SK-N-SH (cell line): ENCODE results near the gene ELMOD2.

Experiments
- CTCF ChIP-seq: fragments of 200-600 bp; sonication (generic); IDR thresholded peaks from 2 replicates; pipeline ENCODE4 v1.6.1; 2017; ENCODE audit warnings: antibody characterized with exemption, mild to moderate bottlenecking, moderate library complexity
- EZH2phosphoT487 ChIP-seq: fragments of 200-600 bp; sonication (generic); IDR thresholded peaks from 2 replicates; pipeline ENCODE4 v1.6.1; 2017; ENCODE audit warnings: low read depth, mixed run types, mild to moderate bottlenecking, antibody characterized with exemption, moderate library complexity, borderline replicate concordance
- FOSL2 ChIP-seq: IDR thresholded peaks from 2 replicates; pipeline ENCODE4 v1.4.0; 2012; ENCODE audit warnings: low read depth, mild to moderate bottlenecking, moderate library complexity, borderline replicate concordance
- FOXJ3 ChIP-seq: sonication (generic); formaldehyde crosslinking; IDR thresholded peaks from 2 replicates; pipeline ENCODE4 v1.5.1; 2020; ENCODE audit warnings: mild to moderate bottlenecking, missing genetic modification reagents
- FOXM1 ChIP-seq: IDR thresholded peaks from 2 replicates; pipeline ENCODE4 v1.4.0; 2012; ENCODE audit warnings: low read depth, mild to moderate bottlenecking
- MXI1 ChIP-seq: IDR thresholded peaks from 2 replicates; pipeline ENCODE4 v1.6.1; 2012; ENCODE audit warnings: mild to moderate bottlenecking, low read depth, low read length, improper control_type of control experiment
- NRF1 ChIP-seq: IDR thresholded peaks from 2 replicates; pipeline ENCODE4 v1.6.1; 2012; ENCODE audit warnings: low read depth, mild to moderate bottlenecking, low read length
- PBX3 ChIP-seq: IDR thresholded peaks from 2 replicates; pipeline ENCODE4; 2012
- POLR2AphosphoS5 ChIP-seq: IDR thresholded peaks from 2 replicates; pipeline ENCODE4 v1.6.1; 2012; ENCODE audit warnings: low read depth, low read length
- RFX5 ChIP-seq: IDR thresholded peaks from 2 replicates; pipeline ENCODE4 v1.6.1; 2012; ENCODE audit warnings: mild to moderate bottlenecking, improper control_type of control experiment, low read length
- SIN3A ChIP-seq: IDR thresholded peaks from 2 replicates; pipeline ENCODE4 v1.6.1; 2012; ENCODE audit warnings: low read depth, mild to moderate bottlenecking, low read length, moderate library complexity, borderline replicate concordance
- TEAD4 ChIP-seq: IDR thresholded peaks from 2 replicates; pipeline ENCODE4 v1.4.0; 2012; ENCODE audit warnings: mild to moderate bottlenecking, borderline replicate concordance; ENCODE audit not compliant: insufficient read depth
- YY1 ChIP-seq: IDR thresholded peaks from 2 replicates; pipeline ENCODE4 v1.4.0; 2012; ENCODE audit warnings: low read depth, mild to moderate bottlenecking
- TF ChIP-seq, protein P1 (sequence below): IDR thresholded peaks from 2 replicates; pipeline ENCODE4 v1.6.1; 2012; ENCODE audit warnings: mild to moderate bottlenecking, low read depth, low read length, moderate library complexity

DNA sequence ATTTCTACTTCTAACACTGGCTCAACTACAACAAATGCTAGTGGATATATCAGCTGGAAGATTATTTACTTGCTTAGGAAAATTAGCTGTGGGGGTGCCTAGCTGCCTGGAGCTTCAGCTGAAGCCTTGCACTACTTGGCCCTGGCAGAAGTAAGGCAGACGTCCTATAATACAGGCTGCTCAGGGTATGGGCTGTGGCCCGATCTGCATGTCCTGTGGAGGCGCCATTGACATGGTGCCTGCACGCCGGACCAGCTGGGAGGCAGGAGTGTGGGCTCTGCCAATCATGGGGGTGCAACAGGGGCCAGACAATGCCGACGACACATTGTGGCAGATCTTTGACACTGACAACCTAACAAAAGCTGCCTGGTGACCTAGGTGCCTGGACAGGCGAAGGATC, 76.4 kb downstream of the ELMOD2 start:
- TF ChIP-seq CTCF (no peak), NRF1 (no peak), MXI1 (no peak), PBX3 (no peak), RFX5 (no peak), FOXM1 (no peak), FOXJ3 (CRISPR knock-in tag) (no peak), FOSL2 (no peak), TEAD4 (no peak), EZH2phosphoT487 (no peak), SIN3A (no peak), POLR2AphosphoS5 (no peak), YY1 (no peak)
- TF ChIP-seq, protein P1, sequence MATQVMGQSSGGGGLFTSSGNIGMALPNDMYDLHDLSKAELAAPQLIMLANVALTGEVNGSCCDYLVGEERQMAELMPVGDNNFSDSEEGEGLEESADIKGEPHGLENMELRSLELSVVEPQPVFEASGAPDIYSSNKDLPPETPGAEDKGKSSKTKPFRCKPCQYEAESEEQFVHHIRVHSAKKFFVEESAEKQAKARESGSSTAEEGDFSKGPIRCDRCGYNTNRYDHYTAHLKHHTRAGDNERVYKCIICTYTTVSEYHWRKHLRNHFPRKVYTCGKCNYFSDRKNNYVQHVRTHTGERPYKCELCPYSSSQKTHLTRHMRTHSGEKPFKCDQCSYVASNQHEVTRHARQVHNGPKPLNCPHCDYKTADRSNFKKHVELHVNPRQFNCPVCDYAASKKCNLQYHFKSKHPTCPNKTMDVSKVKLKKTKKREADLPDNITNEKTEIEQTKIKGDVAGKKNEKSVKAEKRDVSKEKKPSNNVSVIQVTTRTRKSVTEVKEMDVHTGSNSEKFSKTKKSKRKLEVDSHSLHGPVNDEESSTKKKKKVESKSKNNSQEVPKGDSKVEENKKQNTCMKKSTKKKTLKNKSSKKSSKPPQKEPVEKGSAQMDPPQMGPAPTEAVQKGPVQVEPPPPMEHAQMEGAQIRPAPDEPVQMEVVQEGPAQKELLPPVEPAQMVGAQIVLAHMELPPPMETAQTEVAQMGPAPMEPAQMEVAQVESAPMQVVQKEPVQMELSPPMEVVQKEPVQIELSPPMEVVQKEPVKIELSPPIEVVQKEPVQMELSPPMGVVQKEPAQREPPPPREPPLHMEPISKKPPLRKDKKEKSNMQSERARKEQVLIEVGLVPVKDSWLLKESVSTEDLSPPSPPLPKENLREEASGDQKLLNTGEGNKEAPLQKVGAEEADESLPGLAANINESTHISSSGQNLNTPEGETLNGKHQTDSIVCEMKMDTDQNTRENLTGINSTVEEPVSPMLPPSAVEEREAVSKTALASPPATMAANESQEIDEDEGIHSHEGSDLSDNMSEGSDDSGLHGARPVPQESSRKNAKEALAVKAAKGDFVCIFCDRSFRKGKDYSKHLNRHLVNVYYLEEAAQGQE: no peak
